Hematopoietic multipotent progenitor cell treated with erythropoietin and hydrocortisone succinate and interleukin-3 and kit ligand, for 8 days (in vitro differentiated cells): ENCODE measurements around the gene ATOSA.

Source experiments
- DNase-seq: peaks from one replicate; pipeline ENCODE4 v3.0.0-alpha.2; 2015

ATOSA gene

GRCh38 chr15:52649686-52650085, 29.5 kb downstream of the ATOSA start:
- DNase-seq, result no peak

GRCh38 chr15:52645916-52646315, 33.3 kb downstream of the ATOSA start:
- no peak for DNase-seq

DNA sequence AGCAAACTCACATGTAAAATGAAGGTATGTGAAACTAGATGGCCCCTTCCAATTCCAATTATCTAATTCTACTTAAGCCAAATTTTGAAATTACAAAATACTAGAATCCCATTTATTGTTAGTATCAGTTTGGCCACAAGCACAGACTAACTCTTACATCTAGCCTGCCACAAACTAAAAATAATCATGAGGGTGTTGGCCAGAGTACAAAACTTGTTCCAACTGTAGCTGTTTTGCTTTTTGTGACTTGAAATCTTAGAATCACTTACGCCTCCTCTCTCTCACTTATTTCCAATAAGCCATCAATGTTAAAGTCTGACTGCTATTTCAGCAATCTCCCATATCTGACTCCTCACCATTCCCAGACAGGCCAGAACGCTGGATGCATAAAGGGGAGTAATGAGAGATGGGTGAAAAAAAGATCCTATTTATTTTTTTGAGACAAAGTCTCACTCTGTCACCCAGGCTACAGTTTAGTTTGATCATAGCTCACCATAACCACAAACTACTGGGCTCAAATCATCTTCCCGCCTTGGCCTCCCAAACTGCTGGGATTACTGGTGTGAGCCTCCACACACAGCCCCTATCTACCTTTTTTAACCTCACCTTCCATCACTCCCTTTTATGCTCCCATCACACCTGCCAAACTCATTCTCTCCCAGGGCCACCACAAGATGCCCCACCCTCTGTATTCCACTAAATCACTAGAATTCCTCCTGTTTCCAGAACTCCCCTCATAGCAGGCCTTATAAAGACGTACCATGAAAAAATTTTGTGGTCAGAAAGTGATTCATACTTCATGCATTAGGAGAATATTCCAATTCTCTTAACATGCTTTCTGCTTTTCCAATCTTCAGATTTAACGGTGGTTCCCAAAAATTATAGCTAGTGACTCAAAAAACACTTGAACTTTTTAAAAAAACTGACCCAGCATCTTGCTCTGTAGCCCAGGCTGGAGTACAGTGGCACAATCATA, 36.5 kb downstream of the ATOSA start:
- no peak for DNase-seq

DNA sequence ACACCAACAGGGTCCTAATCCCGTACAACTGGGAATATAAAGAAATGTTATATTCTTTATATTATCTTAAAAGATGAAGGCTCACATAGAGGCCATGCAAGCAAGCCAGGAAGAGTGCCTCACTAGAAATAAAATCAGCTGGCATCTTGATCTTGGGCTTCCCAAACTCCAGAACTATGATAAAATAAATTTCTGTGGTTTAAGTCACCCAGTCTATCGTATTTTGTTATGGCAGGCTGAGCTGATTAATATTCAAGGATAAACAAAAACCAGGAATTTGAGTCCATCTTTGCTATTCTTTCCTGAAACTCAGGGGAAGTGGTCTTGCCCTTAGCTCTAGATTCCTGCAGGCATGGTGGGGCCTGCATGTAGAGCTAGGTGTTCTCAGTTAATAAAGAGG, 42.7 kb downstream of the ATOSA start:
- no peak for DNase-seq

- no peak for DNase-seq
Observed at GRCh38 chr15:52635908-52636307, 43.3 kb downstream of the ATOSA start.
